K562 (cell line): ENCODE results near the gene DPY19L1. TPM values are rescaled to one million over a fixed set of nuclear protein-coding genes. Genes with fewer than 3 reads are reported as not detected.
A peak's percentile ranks its signal among the peaks of the same experiment; 100 is the strongest.

ENCODE experiments used
- CHCHD3 ChIP-seq: fragments of 250-450 bp; sonication (Bioruptor Pico); IDR thresholded peaks from 2 replicates; pipeline ENCODE4 v2.1.2; 2022; ENCODE audit warnings: mild to moderate bottlenecking
- DMBX1 ChIP-seq: fragments of 250-450 bp; sonication (Bioruptor Pico); IDR thresholded peaks from 2 replicates; pipeline ENCODE4 v1.8.0; 2022; ENCODE audit warnings: inconsistent platforms, mild to moderate bottlenecking, moderate library complexity, borderline replicate concordance
- DPF2 ChIP-seq: fragments of 450-650 bp; IDR thresholded peaks from 2 replicates; pipeline ENCODE4 v1.6.1; 2016
- ELF1 ChIP-seq: fragments of 200-800 bp; sonication (Bioruptor generic); IDR thresholded peaks from 2 replicates; pipeline ENCODE4 v1.6.1; 2016; ENCODE audit warnings: missing genetic modification characterization, missing compliant biosample characterization
- FOXJ3 ChIP-seq: sonication (generic); formaldehyde crosslinking; IDR thresholded peaks from 2 replicates; pipeline ENCODE4 v1.4.0; 2020; ENCODE audit warnings: mild to moderate bottlenecking, missing genetic modification reagents
- FOXM1 ChIP-seq, 2 experiments: fragments of 450-650 bp in 1 of 2; sonication (generic) in 1 of 2; formaldehyde crosslinking in 1 of 2; IDR thresholded peaks; 2 replicates each; pipeline versions ENCODE4 v1.6.1 to v1.9.0; 2017 to 2022; ENCODE audit warnings: low read depth in 2 of 2, mild to moderate bottlenecking in 2 of 2, missing genetic modification reagents in 1 of 2, moderate library complexity in 1 of 2
- GATAD2B ChIP-seq: fragments of 450-650 bp; IDR thresholded peaks from 2 replicates; pipeline ENCODE4 v1.6.1; 2017; ENCODE audit warnings: mild to moderate bottlenecking, borderline replicate concordance
- JUNB ChIP-seq: fragments of 450-650 bp; formaldehyde crosslinking; conservative IDR thresholded peaks from 2 replicates; pipeline ENCODE4 v1.4.0; 2020; ENCODE audit warnings: mild to moderate bottlenecking
- KDM2B ChIP-seq: fragments of 250-450 bp; sonication (Bioruptor Pico); IDR thresholded peaks from 2 replicates; pipeline ENCODE4 v1.8.0; 2021; ENCODE audit warnings: mild to moderate bottlenecking, moderate library complexity
- LCOR ChIP-seq: sonication (generic); formaldehyde crosslinking; IDR thresholded peaks from 2 replicates; pipeline ENCODE4 v1.8.0; 2022; ENCODE audit warnings: mild to moderate bottlenecking, missing genetic modification reagents
- NCOR1 ChIP-seq: fragments of 450-650 bp; IDR thresholded peaks from 2 replicates; pipeline ENCODE4 v1.6.1; 2016; ENCODE audit warnings: mild to moderate bottlenecking, moderate library complexity
- NFE2L1 ChIP-seq: fragments of 450-650 bp; IDR thresholded peaks from 2 replicates; pipeline ENCODE4 v1.6.1; 2016; ENCODE audit warnings: missing genetic modification characterization, low read depth, mild to moderate bottlenecking, missing compliant biosample characterization, moderate library complexity, borderline replicate concordance
- PHB ChIP-seq: fragments of 250-450 bp; sonication (Bioruptor Pico); IDR thresholded peaks from 2 replicates; pipeline ENCODE4 v1.5.0; 2021
- POLR2A ChIP-seq: fragments of 450-650 bp; conservative IDR thresholded peaks from 2 replicates; pipeline ENCODE4 v1.6.1; 2016
- PTTG1 ChIP-seq: fragments of 450-650 bp; IDR thresholded peaks from 2 replicates; pipeline ENCODE4 v1.6.1; 2016; ENCODE audit warnings: low read depth, mild to moderate bottlenecking, missing genetic modification characterization, missing compliant biosample characterization
- RAD21 ChIP-seq, 2 experiments: fragments of 250-450 bp in 1 of 2; fragments of 450-650 bp in 1 of 2; sonication (Bioruptor Pico) in 1 of 2; formaldehyde crosslinking in 1 of 2; IDR thresholded peaks in 1 of 2; conservative IDR thresholded peaks in 1 of 2; 2 replicates each; pipeline versions ENCODE4 v1.4.0 to v1.8.0; 2020 to 2022; ENCODE audit warnings: mild to moderate bottlenecking in 2 of 2, moderate library complexity in 1 of 2
- RBM39 ChIP-seq: fragments of 200-400 bp; formaldehyde crosslinking; optimal IDR thresholded peaks from 2 replicates; pipeline ENCODE3; 2018; ENCODE audit warnings: low read depth, low read length
- RNF219 ChIP-seq: fragments of 250-450 bp; sonication (Bioruptor Pico); IDR thresholded peaks from 2 replicates; pipeline ENCODE4 v1.5.0; 2022; ENCODE audit warnings: mild to moderate bottlenecking
- TAF15 ChIP-seq: fragments of 200-400 bp; formaldehyde crosslinking; IDR thresholded peaks from 2 replicates; pipeline ENCODE4 v1.6.1; 2017; ENCODE audit warnings: mild to moderate bottlenecking, low read depth, low read length, moderate library complexity
- ZBTB2 ChIP-seq: fragments of 450-650 bp; IDR thresholded peaks from 2 replicates; pipeline ENCODE4 v1.6.1; 2016; ENCODE audit warnings: antibody characterized with exemption
- ZHX1 ChIP-seq: fragments of 150-350 bp; conservative IDR thresholded peaks from 2 replicates; pipeline ENCODE4 v1.6.1; 2014; ENCODE audit warnings: low read length
- ZNF224 ChIP-seq: sonication (generic); formaldehyde crosslinking; IDR thresholded peaks from 2 replicates; pipeline ENCODE4 v1.8.0; 2022; ENCODE audit warnings: mild to moderate bottlenecking, missing genetic modification reagents
- ZNF431 ChIP-seq: sonication (generic); formaldehyde crosslinking; IDR thresholded peaks from 2 replicates; pipeline ENCODE4 v1.8.0; 2022; ENCODE audit warnings: mild to moderate bottlenecking, missing genetic modification reagents
- ZNF551 ChIP-seq: fragments of 250-450 bp; sonication (Bioruptor Pico); IDR thresholded peaks from 2 replicates; pipeline ENCODE4 v1.5.0; 2021; ENCODE audit warnings: mild to moderate bottlenecking, moderate library complexity
- ZNF695 ChIP-seq: fragments of 450-650 bp; formaldehyde crosslinking; IDR thresholded peaks from 2 replicates; pipeline ENCODE4 v1.4.0; 2020; ENCODE audit warnings: mild to moderate bottlenecking, moderate library complexity
- polyA plus RNA-seq, 8 experiments: library from polyadenylated mRNA; depleted of rRNA in 4 of 8; stranded (reverse) in 5 of 8; unstranded in 3 of 8; fragments of >200 nt; fragmentation: Nextera tagmentation in 2 of 8; fragmentation: Illumina TruSeq in 1 of 8; extraction: Ambion mirVana in 2 of 8; extraction: Trizol in 1 of 8; gene quantifications; 2 replicates each; pipeline versions ENCODE4 v1.2.1 to v1.2.3, GENCODE V29; 2011 to 2014; ENCODE audit warnings: inconsistent platforms in 1 of 8, missing spikeins in 1 of 8
- total RNA-seq, 7 experiments: library from RNA; depleted of rRNA in 6 of 7; stranded (reverse); fragments of >200 nt in 6 of 7; fragmentation: Illumina TruSeq in 2 of 7; extraction: Trizol in 2 of 7; gene quantifications; 2 replicates each; pipeline versions ENCODE4 v1.2.1 to v1.2.3, GENCODE V29; 2011 to 2021; ENCODE audit warnings: low replicate concordance in 1 of 7

DPY19L1 gene
- total and polyA plus RNA-seq, 9 of the 15 experiments (the other 6 are each of a cell fraction or from before 2014, with no cell fraction given): 4.0 to 34.3 (median 22.1) TPM

- TF ChIP-seq ZNF551 (CRISPR knock-in tag) (no peak), RBM39 (no peak), GATAD2B (no peak), FOXM1 (IDR thresholded peaks at IDR 0.05; ENCODE audit: low read depth) (no peak), FOXM1 (CRISPR knock-in tag; IDR thresholded peaks at IDR 0.05; ENCODE audit: low read depth) (no peak), ELF1 (tag) (peak; percentile 40; the same call in 1 of the 2 replicates), ZBTB2 (no peak), FOXJ3 (CRISPR knock-in tag) (no peak), RAD21 (CRISPR knock-in tag; conservative IDR thresholded peaks at IDR 0.05 in 1 of 2, IDR thresholded peaks at IDR 0.05 in 1 of 2) (0 out of 4 replicates have a peak, but pooled peaks of 1 of the 2 experiments have one; percentile 10), ZNF431 (CRISPR knock-in tag) (no peak), POLR2A (peak; percentile 32; the same call in 1 of the 2 replicates), NCOR1 (no peak), DPF2 (peak; percentile 70), TAF15 (no peak), CHCHD3 (no peak), ZHX1 (no peak), KDM2B (CRISPR knock-in tag) (no peak), NFE2L1 (tag) (peak; percentile 26; the same call in 1 of the 2 replicates), ZNF695 (CRISPR knock-in tag) (no peak), LCOR (no peak), RNF219 (CRISPR knock-in tag) (no peak), JUNB (CRISPR knock-in tag) (no peak), ZNF224 (CRISPR knock-in tag) (no peak), PTTG1 (tag) (no peak), PHB (CRISPR knock-in tag) (no peak), DMBX1 (0 out of 2 replicates have a peak, but pooled peaks have one; percentile 54)
Measured at GRCh38 chr7:35003679-35004303, 33.5 kb downstream of the DPY19L1 start (continued).
